DMS79 treated with DMSO at 0.1 percent for 48 hours (cell line): ENCODE data around the gene GLYATL2.

ENCODE experiments used
- DNase-seq: peaks from one replicate; lab custom pipeline; 2025; lab: John Stamatoyannopoulos, UW

GLYATL2 gene

GRCh38 chr11:58844361-58845005 is at the start of gene GLYATL2:
Gene GLYATL2, minus strand, starts transcription at chr11:58844704. Its CDS starts 5,092 bp downstream, at chr11:58839612.
- no peak for DNase-seq

GRCh38 chr11:58893899-58894298 is 49.4 kb upstream of the GLYATL2 start:
- DNase-seq, result no peak

- no peak for DNase-seq
Measured at GRCh38 chr11:58888579-58888978, 44.1 kb upstream of the GLYATL2 start.

- no peak for DNase-seq
Measured at GRCh38 chr11:58887452-58887851, 42.9 kb upstream of the GLYATL2 start.

- no peak for DNase-seq
Measured at GRCh38 chr11:58880625-58881024, 36.1 kb upstream of the GLYATL2 start.

- DNase-seq, result no peak
Measured at GRCh38 chr11:58880166-58880565, 35.7 kb upstream of the GLYATL2 start.

- no peak for DNase-seq
Measured at GRCh38 chr11:58867556-58867955, 23.1 kb upstream of the GLYATL2 start.

- DNase-seq, result no peak
Measured at GRCh38 chr11:58866788-58867187, 22.3 kb upstream of the GLYATL2 start.

GRCh38 chr11:58864335-58864734 is 19.8 kb upstream of the GLYATL2 start:
- no peak for DNase-seq

GRCh38 chr11:58863697-58864096 is 19.2 kb upstream of the GLYATL2 start:
- DNase-seq, result no peak

- no peak for DNase-seq
Measured at GRCh38 chr11:58861533-58861932, 17.0 kb upstream of the GLYATL2 start.

GRCh38 chr11:58856806-58857205 is 12.3 kb upstream of the GLYATL2 start:
- no peak for DNase-seq

- no peak for DNase-seq
Measured at GRCh38 chr11:58845386-58845785, 882 bp upstream of the GLYATL2 start.

GRCh38 chr11:58837707-58838388 is 6.7 kb downstream of the GLYATL2 start:
- DNase-seq, result no peak

- peak; percentile 86 for DNase-seq
Measured at GRCh38 chr11:58832056-58832645, 12.4 kb downstream of the GLYATL2 start.

GRCh38 chr11:58830673-58831301 is 13.7 kb downstream of the GLYATL2 start:
- DNase-seq, result no peak

- no peak for DNase-seq
Measured at GRCh38 chr11:58829786-58830185, 14.7 kb downstream of the GLYATL2 start.

GRCh38 chr11:58813693-58814092 is 30.8 kb downstream of the GLYATL2 start:
- no peak for DNase-seq

- DNase-seq, result no peak
Measured at GRCh38 chr11:58811499-58811898, 33.0 kb downstream of the GLYATL2 start.

- DNase-seq, result no peak
Measured at GRCh38 chr11:58807343-58807742, 37.2 kb downstream of the GLYATL2 start.

GRCh38 chr11:58805065-58805464 is 39.4 kb downstream of the GLYATL2 start:
- DNase-seq, result no peak

- DNase-seq, result no peak
Measured at GRCh38 chr11:58801974-58802545, 42.4 kb downstream of the GLYATL2 start.

- no peak for DNase-seq
Measured at GRCh38 chr11:58801302-58801701, 43.2 kb downstream of the GLYATL2 start.
